Lower lobe of right lung (tissue), 2 donors: ENCODE data around the gene MED22. TPM values are rescaled to one million over a fixed set of nuclear protein-coding genes. Genes with fewer than 3 reads are reported as not detected.

Experiments used
- ATAC-seq, 2 donors: fragments of 200-7000 bp; cut with Tn5 transposase; one replicate each; pipeline ENCODE4 v1.9.1; 2020 to 2022; ENCODE audit warnings: mild to moderate bottlenecking in 2 of 2, moderate library complexity in 2 of 2
- DNase-seq: peaks from one replicate; pipeline ENCODE4 v3.0.0-alpha.2; 2020
- H3K27ac ChIP-seq: fragments of 200-600 bp; one replicate; pipeline ENCODE4 v1.8.0; 2022
- H3K27me3 ChIP-seq: fragments of 200-600 bp; one replicate; pipeline ENCODE4 v1.8.0; 2022; ENCODE audit warnings: low read depth
- H3K36me3 ChIP-seq: fragments of 200-600 bp; one replicate; pipeline ENCODE4 v1.8.0; 2022; ENCODE audit warnings: mild to moderate bottlenecking
- H3K4me1 ChIP-seq: fragments of 200-600 bp; one replicate; pipeline ENCODE4 v1.8.0; 2022
- H3K4me3 ChIP-seq: fragments of 200-600 bp; one replicate; pipeline ENCODE4 v1.8.0; 2022; ENCODE audit warnings: mild to moderate bottlenecking
- H3K9me3 ChIP-seq: fragments of 200-600 bp; one replicate; pipeline ENCODE4 v1.8.0; 2022
- intact Hi-C: fragments of 100-400 bp; cut with DNase I; formaldehyde crosslinking; loops from one replicate; pipeline ENCODE4 v1.11.0; 2022
- total RNA-seq: library from RNA; stranded (reverse); fragmentation: NEBNext Ultra II Directional; extraction: Animal tissue kit (Norgen Biotek cat#: 25700); gene quantifications from one replicate; pipeline ENCODE4 v1.2.1, GENCODE V29; 2021
- TF ChIP-seq, protein P1 (sequence below): fragments of 200-600 bp; IDR thresholded peaks from one replicate; pipeline ENCODE4 v1.8.0; 2022; ENCODE audit warnings: antibody characterized with exemption, mild to moderate bottlenecking
- donor health status: DM: no; HTN: yes; CAD: no; lungs with severe emphysema.

The MED22 gene
- total RNA-seq, 1 donor from 2014 or later, result 24.4 TPM

DNA sequence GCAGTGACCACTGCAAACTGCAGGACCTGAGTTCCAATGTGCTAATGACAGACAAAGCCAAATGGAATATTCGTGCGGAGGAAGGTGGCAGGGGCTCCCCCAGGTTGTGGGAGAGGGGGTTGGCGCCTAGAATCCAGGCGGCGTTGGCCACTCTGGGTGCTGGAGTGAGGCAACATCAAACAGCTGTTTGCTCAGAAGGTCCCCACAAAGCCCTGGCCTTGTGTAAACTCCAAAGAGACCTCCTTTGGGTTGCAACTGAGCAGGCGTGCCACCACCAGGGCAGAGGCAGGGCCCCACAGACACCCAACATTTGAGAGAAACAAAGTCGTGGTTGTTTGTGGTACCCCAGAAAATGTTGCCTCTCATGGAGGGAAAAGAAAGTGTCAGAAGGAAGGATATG is 42.8 kb upstream of the MED22 start:
- Histone ChIP-seq H3K27me3 (peaks cover 9% of the 10 kb centered on the region), H3K4me1 (no peaks in the 10 kb centered on the region), H3K27ac (no peak overlapping the region), H3K36me3 (no peaks in the 10 kb centered on the region), H3K4me3 (no peak overlapping the region), H3K9me3 (no peaks in the 10 kb centered on the region)
- ATAC-seq (no peak), DNase-seq (no peak)
- intact Hi-C loops, result no loop called here
- TF ChIP-seq, protein P1, sequence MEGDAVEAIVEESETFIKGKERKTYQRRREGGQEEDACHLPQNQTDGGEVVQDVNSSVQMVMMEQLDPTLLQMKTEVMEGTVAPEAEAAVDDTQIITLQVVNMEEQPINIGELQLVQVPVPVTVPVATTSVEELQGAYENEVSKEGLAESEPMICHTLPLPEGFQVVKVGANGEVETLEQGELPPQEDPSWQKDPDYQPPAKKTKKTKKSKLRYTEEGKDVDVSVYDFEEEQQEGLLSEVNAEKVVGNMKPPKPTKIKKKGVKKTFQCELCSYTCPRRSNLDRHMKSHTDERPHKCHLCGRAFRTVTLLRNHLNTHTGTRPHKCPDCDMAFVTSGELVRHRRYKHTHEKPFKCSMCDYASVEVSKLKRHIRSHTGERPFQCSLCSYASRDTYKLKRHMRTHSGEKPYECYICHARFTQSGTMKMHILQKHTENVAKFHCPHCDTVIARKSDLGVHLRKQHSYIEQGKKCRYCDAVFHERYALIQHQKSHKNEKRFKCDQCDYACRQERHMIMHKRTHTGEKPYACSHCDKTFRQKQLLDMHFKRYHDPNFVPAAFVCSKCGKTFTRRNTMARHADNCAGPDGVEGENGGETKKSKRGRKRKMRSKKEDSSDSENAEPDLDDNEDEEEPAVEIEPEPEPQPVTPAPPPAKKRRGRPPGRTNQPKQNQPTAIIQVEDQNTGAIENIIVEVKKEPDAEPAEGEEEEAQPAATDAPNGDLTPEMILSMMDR, result no peak

DNA sequence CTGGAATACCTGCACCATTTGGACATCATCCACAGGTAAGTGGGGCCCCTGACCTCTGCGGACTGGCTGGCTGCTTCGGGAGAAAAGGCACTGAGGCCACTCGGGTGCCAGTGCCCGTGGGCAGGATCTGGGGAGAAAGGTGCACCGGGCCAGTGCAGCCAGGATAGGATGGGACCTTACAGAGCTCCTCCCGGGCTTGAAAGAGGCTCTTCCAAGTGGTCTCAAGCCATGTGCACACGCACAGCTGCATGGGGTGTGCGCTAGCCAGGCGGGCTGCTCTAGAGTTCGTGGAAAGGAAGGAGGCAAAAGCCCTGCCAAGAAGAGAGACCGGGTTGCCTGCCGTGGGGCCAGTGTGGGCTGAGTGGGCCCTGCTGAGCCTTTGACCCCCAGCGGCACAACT is 41.6 kb upstream of the MED22 start:
- ATAC-seq (no peak), DNase-seq (no peak)
- H3K27me3 ChIP-seq, result peaks cover 2% of the 10 kb centered on the region
- intact Hi-C loops, result no loop called here
- no peak overlapping the region for H3K27ac ChIP-seq
- no peaks in the 10 kb centered on the region for H3K36me3 ChIP-seq
- no peak overlapping the region for H3K4me3 ChIP-seq
- H3K9me3 ChIP-seq, result no peaks in the 10 kb centered on the region
- no peaks in the 10 kb centered on the region for H3K4me1 ChIP-seq
- TF ChIP-seq, protein P1, result no peak

DNA sequence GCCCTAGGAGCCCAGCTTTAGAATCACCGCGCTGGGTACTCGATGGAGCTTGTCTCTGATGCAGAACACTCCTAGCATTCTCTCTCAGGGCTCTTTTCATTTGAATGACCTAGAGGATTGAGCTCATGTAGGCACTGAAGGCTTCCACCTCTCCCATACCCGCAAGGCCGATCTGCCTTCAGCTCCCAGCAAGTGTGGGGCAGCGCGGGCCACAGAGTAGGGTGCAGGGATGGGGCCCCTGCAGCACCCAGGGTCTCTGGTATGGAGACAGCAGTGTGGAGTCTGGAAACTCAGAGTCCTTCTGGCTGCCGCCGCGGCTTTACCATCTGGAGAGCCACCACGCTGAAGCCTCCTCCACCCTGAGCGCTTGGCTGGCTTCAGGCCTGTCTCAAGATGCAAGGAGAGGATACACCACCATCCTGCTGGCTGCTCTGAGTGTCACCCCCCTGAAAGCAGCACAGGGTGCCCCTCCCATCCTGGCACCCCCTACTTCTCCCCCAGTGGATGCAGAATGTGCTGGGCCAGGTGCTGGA is 41.2 kb upstream of the MED22 start:
- no peak for DNase-seq
- no peak overlapping the region for H3K27ac ChIP-seq
- no peaks in the 10 kb centered on the region for H3K36me3 ChIP-seq
- intact Hi-C loops, result no loop called here
- no peak for ATAC-seq
- H3K27me3 ChIP-seq, result no peaks in the 10 kb centered on the region
- no peaks in the 10 kb centered on the region for H3K9me3 ChIP-seq
- TF ChIP-seq, protein P1, result no peak
- no peak overlapping the region for H3K4me3 ChIP-seq
- no peaks in the 10 kb centered on the region for H3K4me1 ChIP-seq

DNA sequence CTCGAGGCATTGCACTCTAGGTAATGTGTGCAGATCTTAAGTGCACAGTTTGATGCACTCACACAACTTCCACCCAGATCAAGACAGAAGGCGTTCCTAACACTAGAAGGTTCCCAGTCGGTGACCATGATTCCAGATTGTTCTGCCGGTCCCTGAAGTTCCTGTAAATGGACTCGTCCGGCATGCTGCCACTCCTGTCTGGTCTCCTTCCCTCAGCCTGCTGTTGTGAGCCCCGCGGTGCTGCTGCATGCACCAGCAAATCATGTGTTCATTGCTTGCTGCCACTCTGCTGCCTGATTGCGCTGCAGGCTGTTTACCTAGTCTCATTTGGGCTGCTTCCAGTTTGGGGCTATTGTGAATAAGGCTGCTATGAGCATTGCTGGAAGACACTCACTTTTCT is 39.7 kb upstream of the MED22 start:
- ATAC-seq, result no peak
- no peak for DNase-seq
- no peak overlapping the region for H3K27ac ChIP-seq
- H3K4me1 ChIP-seq, result no peaks in the 10 kb centered on the region
- no peak overlapping the region for H3K4me3 ChIP-seq
- H3K9me3 ChIP-seq, result no peaks in the 10 kb centered on the region
- no peaks in the 10 kb centered on the region for H3K27me3 ChIP-seq
- intact Hi-C loops, result no loop called here
- H3K36me3 ChIP-seq, result no peaks in the 10 kb centered on the region
- TF ChIP-seq, protein P1, result no peak

DNA sequence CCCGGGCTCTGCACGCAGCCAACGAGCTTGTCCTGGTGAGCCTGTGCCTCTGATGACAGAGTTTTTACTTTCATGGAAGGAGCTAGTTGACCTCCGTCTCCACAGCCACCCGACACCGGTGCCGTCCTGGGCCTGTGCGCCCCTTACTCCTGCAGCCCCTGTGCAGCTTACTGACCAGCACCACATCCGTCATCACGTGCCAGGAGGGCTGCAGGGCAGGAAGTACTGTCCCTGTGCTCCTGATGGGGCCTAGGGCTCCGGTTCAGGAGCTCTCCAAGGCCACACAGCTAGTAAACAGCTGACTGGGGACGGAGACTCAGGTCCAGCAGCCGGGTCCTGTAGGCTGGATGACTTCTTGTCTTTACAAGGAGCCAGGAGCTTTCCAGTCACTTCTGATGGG is 38.4 kb upstream of the MED22 start:
- H3K36me3 ChIP-seq, result no peaks in the 10 kb centered on the region

More for the DNA sequence above, 38.4 kb upstream of the MED22 start:
- H3K27ac ChIP-seq, result no peak overlapping the region
- no peaks in the 10 kb centered on the region for H3K4me1 ChIP-seq
- TF ChIP-seq, protein P1, result no peak
- H3K4me3 ChIP-seq, result no peak overlapping the region
- intact Hi-C loops, result no loop called here
- no peak for ATAC-seq
- no peak for DNase-seq
- H3K9me3 ChIP-seq, result no peaks in the 10 kb centered on the region
- no peaks in the 10 kb centered on the region for H3K27me3 ChIP-seq
